Neural progenitor cell (in vitro differentiated cells): ENCODE results near the gene SMARCD3. TPM values are rescaled to one million over a fixed set of nuclear protein-coding genes. Genes with fewer than 3 reads are reported as not detected.

Source experiments
- DNase-seq: peaks from one replicate; pipeline ENCODE4 v3.0.0-alpha.2; 2016; ENCODE audit warnings: low spot score
- H2AFZ ChIP-seq: fragments of 200-600 bp; sonication (generic); replicated peaks from 2 replicates; pipeline ENCODE4 v1.6.1; 2016; ENCODE audit warnings: antibody characterized with exemption
- H3F3A ChIP-seq: fragments of 200-600 bp; sonication (generic); 2 replicates; pipeline ENCODE4 v1.6.1; 2016; ENCODE audit warnings: antibody characterized with exemption, low read depth
- H3K27ac ChIP-seq: fragments of 200-600 bp; sonication (generic); 2 replicates; pipeline ENCODE4 v1.5.1; 2016; ENCODE audit warnings: mild to moderate bottlenecking
- H3K27me3 ChIP-seq: fragments of 200-600 bp; sonication (generic); 2 replicates; pipeline ENCODE4 v1.6.1; 2016; ENCODE audit warnings: mild to moderate bottlenecking, moderate library complexity
- H3K36me3 ChIP-seq: fragments of 200-600 bp; sonication (generic); 2 replicates; pipeline ENCODE4 v1.5.1; 2016
- H3K4me1 ChIP-seq: fragments of 200-600 bp; sonication (generic); 2 replicates; pipeline ENCODE4 v1.6.1; 2016; ENCODE audit warnings: mixed run types
- H3K4me2 ChIP-seq: fragments of 200-600 bp; sonication (generic); 2 replicates; pipeline ENCODE4 v1.6.1; 2016
- H3K4me3 ChIP-seq: fragments of 200-600 bp; sonication (generic); 2 replicates; pipeline ENCODE4 v1.5.1; 2016
- H3K79me2 ChIP-seq: fragments of 200-600 bp; sonication (generic); 2 replicates; pipeline ENCODE4 v1.6.1; 2016; ENCODE audit warnings: low read depth
- H3K9ac ChIP-seq: fragments of 200-600 bp; sonication (generic); 2 replicates; pipeline ENCODE4 v1.6.1; 2016
- H3K9me3 ChIP-seq: fragments of 200-600 bp; sonication (generic); 2 replicates; pipeline ENCODE4 v1.5.1; 2016; ENCODE audit warnings: low read depth
- H4K20me1 ChIP-seq: fragments of 200-600 bp; sonication (generic); 2 replicates; pipeline ENCODE4 v1.6.1; 2016; ENCODE audit warnings: low read depth
- H3K27ac Mint-ChIP-seq: 3 replicates; pipeline ENCODE4 v1.8.0; 2021; ENCODE audit warnings: mixed read lengths
- H3K27me3 Mint-ChIP-seq: 2 replicates; pipeline ENCODE4 v1.8.0; 2022; ENCODE audit warnings: low read depth, mild to moderate bottlenecking, inconsistent platforms, moderate library complexity, mixed read lengths; ENCODE audit not compliant: insufficient read depth
- H3K36me3 Mint-ChIP-seq: 3 replicates; pipeline ENCODE4 v1.8.0; 2021; ENCODE audit warnings: mixed read lengths
- H3K4me1 Mint-ChIP-seq: 3 replicates; pipeline ENCODE4 v1.8.0; 2021; ENCODE audit warnings: mixed read lengths
- H3K4me3 Mint-ChIP-seq: 3 replicates; pipeline ENCODE4 v1.8.0; 2021; ENCODE audit warnings: mild to moderate bottlenecking, moderate library complexity, mixed read lengths
- H3K9me3 Mint-ChIP-seq: 3 replicates; pipeline ENCODE4 v1.8.0; 2020; ENCODE audit warnings: mixed read lengths
- CTCF ChIP-seq: fragments of 200-600 bp; sonication (generic); IDR thresholded peaks from 2 replicates; pipeline ENCODE4 v1.5.1; 2017; ENCODE audit warnings: antibody characterized with exemption, mild to moderate bottlenecking
- EZH2 ChIP-seq: fragments of 200-600 bp; sonication (generic); IDR thresholded peaks from 2 replicates; pipeline ENCODE4 v1.6.1; 2017; ENCODE audit warnings: antibody characterized with exemption, mild to moderate bottlenecking, moderate library complexity
- EZH2phosphoT487 ChIP-seq: fragments of 200-600 bp; sonication (generic); IDR thresholded peaks from 2 replicates; pipeline ENCODE4 v1.6.1; 2017; ENCODE audit warnings: antibody characterized with exemption
- total RNA-seq: library from RNA; depleted of rRNA; stranded (reverse); fragments of >200 nt; gene quantifications from 2 replicates; pipeline ENCODE4 v1.2.3, GENCODE V29; 2015; ENCODE audit warnings: low replicate concordance

The SMARCD3 gene
- total RNA-seq, 1 donor from 2014 or later = 11.0 TPM

GRCh38 chr7:151209588-151209987 is 38.9 kb downstream of the SMARCD3 start:
- Histone ChIP-seq H3K27ac (no peak overlapping the region), H3K9ac (no peak overlapping the region), H3K79me2 (no peaks in the 10 kb centered on the region), H3K36me3 (no peaks in the 10 kb centered on the region), H3K9me3 (no peaks in the 10 kb centered on the region), H4K20me1 (peaks cover 7% of the 10 kb centered on the region), H3K4me3 (no peak overlapping the region), H3K4me1 (peaks cover 18% of the 10 kb centered on the region), H3F3A (peaks cover 16% of the 10 kb centered on the region), H2AFZ (no peak overlapping the region), H3K27me3 (peaks cover 14% of the 10 kb centered on the region), H3K4me2 (no peak overlapping the region)
- DNase-seq = no peak
- Mint-ChIP-seq H3K27ac (no peak overlapping the region), H3K36me3 (peaks cover 7% of the 10 kb centered on the region), H3K9me3 (no peaks in the 10 kb centered on the region), H3K27me3 (peaks cover 7% of the 10 kb centered on the region), H3K4me3 (no peak overlapping the region), H3K4me1 (peaks cover 2% of the 10 kb centered on the region)
- TF ChIP-seq CTCF (no peak), EZH2 (no peak), EZH2phosphoT487 (no peak)

DNA sequence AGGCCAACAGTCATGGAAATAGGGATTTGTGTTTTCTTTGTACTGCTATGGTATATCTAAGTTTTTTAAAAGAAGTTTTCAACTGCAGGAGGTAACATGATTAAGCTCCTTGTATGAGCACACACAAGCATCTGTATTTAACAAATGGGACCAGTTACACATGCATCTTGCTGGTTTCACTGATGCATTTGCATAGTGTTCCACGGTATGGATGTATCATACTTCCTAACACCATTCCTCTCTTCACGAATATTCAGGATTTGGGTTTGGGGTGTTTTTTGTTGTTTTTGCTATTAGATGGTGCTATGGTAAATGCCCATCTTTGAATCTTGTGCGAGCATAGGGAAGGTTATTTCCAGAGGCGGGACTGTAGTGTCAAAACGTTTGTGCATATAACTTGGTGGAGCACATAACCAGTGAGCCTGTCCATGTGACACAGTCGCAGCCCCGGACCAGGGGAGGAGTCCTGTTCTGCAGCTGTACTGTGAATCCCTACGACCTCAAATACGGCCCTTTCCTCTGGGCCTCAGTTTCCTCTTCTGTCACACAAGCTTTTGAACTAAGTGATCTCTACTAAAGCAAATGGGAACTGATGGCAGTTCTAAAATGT is 40.1 kb downstream of the SMARCD3 start:
- Histone ChIP-seq H3K4me1 (peaks cover 18% of the 10 kb centered on the region), H3K4me2 (no peak overlapping the region), H3K79me2 (no peaks in the 10 kb centered on the region), H4K20me1 (peaks cover 7% of the 10 kb centered on the region), H3K27ac (no peak overlapping the region), H3K9me3 (no peaks in the 10 kb centered on the region), H3K9ac (no peak overlapping the region), H2AFZ (no peak overlapping the region), H3K27me3 (peaks cover 18% of the 10 kb centered on the region), H3K36me3 (no peaks in the 10 kb centered on the region), H3F3A (peaks cover 16% of the 10 kb centered on the region), H3K4me3 (no peak overlapping the region)
- H3K36me3 Mint-ChIP-seq = peaks cover 3% of the 10 kb centered on the region
- H3K9me3 Mint-ChIP-seq = no peaks in the 10 kb centered on the region
- peaks cover 4% of the 10 kb centered on the region for H3K27me3 Mint-ChIP-seq
- no peak for TF ChIP-seq EZH2
- no peak for TF ChIP-seq CTCF
- no peak for TF ChIP-seq EZH2phosphoT487
- DNase-seq = no peak
- H3K27ac Mint-ChIP-seq = no peak overlapping the region
- peaks cover 2% of the 10 kb centered on the region for H3K4me1 Mint-ChIP-seq
- no peak overlapping the region for H3K4me3 Mint-ChIP-seq

GRCh38 chr7:151207804-151208203 is 40.7 kb downstream of the SMARCD3 start:
- no peak overlapping the region for H3K27ac Mint-ChIP-seq
- no peak overlapping the region for H3K27ac ChIP-seq
- H3K4me1 Mint-ChIP-seq = peaks cover 2% of the 10 kb centered on the region
- no peaks in the 10 kb centered on the region for H3K9me3 ChIP-seq
- no peak overlapping the region for H3K9ac ChIP-seq
- H3K4me1 ChIP-seq = peaks cover 18% of the 10 kb centered on the region
- peaks cover 7% of the 10 kb centered on the region for H4K20me1 ChIP-seq
- no peaks in the 10 kb centered on the region for H3K9me3 Mint-ChIP-seq
- H3K36me3 Mint-ChIP-seq = no peaks in the 10 kb centered on the region
- H3K27me3 Mint-ChIP-seq = peaks cover 4% of the 10 kb centered on the region
- H3K4me3 ChIP-seq = no peak overlapping the region
- no peaks in the 10 kb centered on the region for H3K79me2 ChIP-seq
- peaks cover 16% of the 10 kb centered on the region for H3F3A ChIP-seq
- no peak overlapping the region for H2AFZ ChIP-seq
- no peaks in the 10 kb centered on the region for H3K36me3 ChIP-seq
- H3K27me3 ChIP-seq = peaks cover 18% of the 10 kb centered on the region
- TF ChIP-seq EZH2phosphoT487 = no peak
- no peak for TF ChIP-seq CTCF
- TF ChIP-seq EZH2 = no peak
- H3K4me2 ChIP-seq = no peak overlapping the region
- no peak overlapping the region for H3K4me3 Mint-ChIP-seq
- DNase-seq = no peak
